Transverse colon (tissue), 4 donors: ENCODE results near the gene RPS6KL1. TPM values are rescaled to one million over a fixed set of nuclear protein-coding genes. Genes with fewer than 3 reads are reported as not detected.

Experiments used
- DNase-seq: peaks from one replicate; pipeline ENCODE4 v3.0.0-alpha.2; 2019
- H3K27ac ChIP-seq, 4 donors: fragments of 200-600 bp; sonication (generic); 2 replicates each; pipeline ENCODE4 v1.5.1; 2016 to 2018; ENCODE audit warnings: inconsistent platforms in 4 of 4
- H3K27me3 ChIP-seq: fragments of 200-600 bp; sonication (generic); 2 replicates; pipeline ENCODE4 v1.5.1; 2017; ENCODE audit warnings: inconsistent platforms
- H3K36me3 ChIP-seq, 4 donors: fragments of 200-600 bp; sonication (generic); 2 replicates each; pipeline ENCODE4 v1.5.1; 2017 to 2019; ENCODE audit warnings: inconsistent platforms in 4 of 4
- H3K4me1 ChIP-seq, 4 donors: fragments of 200-600 bp; sonication (generic); 2 replicates each; pipeline ENCODE4 v1.5.1; 2017 to 2020; ENCODE audit warnings: inconsistent platforms in 4 of 4
- H3K4me3 ChIP-seq, 4 donors: fragments of 200-600 bp; sonication (generic); 1 replicate in 1 of 4; 2 replicates in 3 of 4; pipeline versions ENCODE4 v1.5.1 to v1.6.1; 2017 to 2019; ENCODE audit warnings: inconsistent platforms in 4 of 4
- H3K9me3 ChIP-seq, 2 donors: fragments of 200-600 bp; sonication (generic); 2 replicates each; pipeline ENCODE4 v1.5.1; 2017 to 2019; ENCODE audit warnings: inconsistent platforms in 2 of 2
- EP300 ChIP-seq: sonication (generic); formaldehyde crosslinking; IDR thresholded peaks from one replicate; pipeline ENCODE4 v1.6.1; 2017; ENCODE audit warnings: antibody characterized with exemption, low read depth
- POLR2A ChIP-seq: fragments of 450-650 bp; IDR thresholded peaks from one replicate; pipeline ENCODE4 v1.6.1; 2016; ENCODE audit warnings: antibody characterized with exemption, mild to moderate bottlenecking, moderate library complexity
- POLR2AphosphoS5 ChIP-seq, 3 donors: sonication (generic); formaldehyde crosslinking; IDR thresholded peaks; one replicate each; pipeline ENCODE4 v1.6.1; 2016; ENCODE audit warnings: antibody characterized with exemption in 3 of 3
- WGBS, 2 donors: methylation state at CpG; one replicate each; pipeline ENCODE4 v1.1.5; 2018; ENCODE audit warnings: low coverage in 1 of 2; 5-methylcytosine and 5-hydroxymethylcytosine counted together
- in situ Hi-C, 4 donors: fragments of 200-750 bp; cut with MboI; loops; one replicate each; pipeline versions ENCODE4 v1.15.0 to v1.15.1; 2017; ENCODE audit warnings: low sequenced_read_pairs in 3 of 4, low pct_ligation_motif_present in 1 of 4, low pct_unique_long_range_greater_than_20kb in 1 of 4
- intact Hi-C: fragments of 100-400 bp; cut with DNase I; formaldehyde crosslinking; loops from one replicate; pipeline ENCODE4 v1.15.1; 2023; ENCODE audit warnings: low total_unique reads
- total RNA-seq, 4 donors: library from RNA; depleted of rRNA; stranded (reverse); fragments of >200 nt; gene quantifications; one replicate each; pipeline ENCODE4 v1.1.0, GENCODE V29; 2016
- TF ChIP-seq, protein P1 (sequence below), 5 experiments: fragments of 200-600 bp in 3 of 5; fragments of 450-650 bp in 2 of 5; sonication (generic) in 3 of 5; IDR thresholded peaks; 1 replicate in 2 of 5; 2 replicates in 3 of 5; pipeline ENCODE4 v1.5.1; 2016 to 2017; ENCODE audit warnings: antibody characterized with exemption in 5 of 5, inconsistent platforms in 3 of 5, mild to moderate bottlenecking in 2 of 5, moderate library complexity in 1 of 5

Gene RPS6KL1
- total RNA-seq, 4 donors from 2014 or later, result 6.4 to 54.1 (median 9.3) TPM; not detected in 1

DNA sequence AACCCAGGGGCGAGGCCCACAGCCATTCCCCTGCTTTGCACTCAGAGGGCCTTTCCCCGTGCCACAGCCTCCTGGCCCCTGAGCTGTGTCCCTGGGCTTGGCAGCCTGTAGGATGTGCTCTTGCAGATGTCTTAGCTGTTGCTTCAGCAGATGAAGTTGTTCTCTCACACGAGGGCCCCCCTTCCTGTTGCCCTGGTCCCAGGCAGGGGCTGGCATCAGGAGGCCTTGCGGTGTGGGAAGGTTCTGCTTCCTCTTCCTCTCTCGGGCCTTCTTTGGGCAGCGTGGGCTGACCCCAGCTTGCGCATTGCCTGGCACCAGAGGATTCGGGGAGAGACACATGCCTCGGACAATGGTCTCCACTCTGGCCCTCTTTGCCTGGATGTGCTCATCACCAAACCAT, 59.8 kb downstream of the RPS6KL1 start:
- intact Hi-C loops (loop anchor here (5.0 kb wide), 1 partner anchor 44 kb away; no protein-coding TSS in a partner anchor), in situ Hi-C loops (loop anchor here in 1 of 4 donors (10.0 kb wide), 1 partner anchor 52 kb away; no protein-coding TSS in a partner anchor)
- H3K4me1 ChIP-seq, result peaks cover 0 to 7% (median 0%) of the 10 kb centered on the region in 4 donors

DNA sequence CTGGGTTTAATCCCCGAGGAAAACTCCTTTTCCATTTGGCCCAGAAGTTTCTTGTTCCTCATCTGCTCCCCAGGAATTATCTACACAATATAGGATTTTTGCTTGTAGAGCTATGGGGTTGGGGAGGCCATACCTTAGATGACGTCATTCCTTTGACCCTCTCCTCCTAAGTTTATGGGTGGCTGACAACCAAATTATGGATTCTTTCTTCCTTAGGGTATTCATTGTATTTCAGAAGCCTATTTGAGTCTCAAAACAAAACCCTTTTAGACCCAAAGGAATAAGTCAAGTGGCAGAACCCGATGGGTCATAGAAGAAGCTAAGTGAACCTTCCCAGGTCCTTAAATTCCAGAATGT, 61.3 kb downstream of the RPS6KL1 start:
- Histone ChIP-seq H3K36me3 (no peaks in the 10 kb centered on the region), H3K4me1 (peaks cover 0 to 7% (median 0%) of the 10 kb centered on the region in 4 donors), H3K4me3 (no peak overlapping the region), H3K27ac (no peak overlapping the region), H3K27me3 (no peaks in the 10 kb centered on the region), H3K9me3 (no peaks in the 10 kb centered on the region)
- TF ChIP-seq, protein P1, sequence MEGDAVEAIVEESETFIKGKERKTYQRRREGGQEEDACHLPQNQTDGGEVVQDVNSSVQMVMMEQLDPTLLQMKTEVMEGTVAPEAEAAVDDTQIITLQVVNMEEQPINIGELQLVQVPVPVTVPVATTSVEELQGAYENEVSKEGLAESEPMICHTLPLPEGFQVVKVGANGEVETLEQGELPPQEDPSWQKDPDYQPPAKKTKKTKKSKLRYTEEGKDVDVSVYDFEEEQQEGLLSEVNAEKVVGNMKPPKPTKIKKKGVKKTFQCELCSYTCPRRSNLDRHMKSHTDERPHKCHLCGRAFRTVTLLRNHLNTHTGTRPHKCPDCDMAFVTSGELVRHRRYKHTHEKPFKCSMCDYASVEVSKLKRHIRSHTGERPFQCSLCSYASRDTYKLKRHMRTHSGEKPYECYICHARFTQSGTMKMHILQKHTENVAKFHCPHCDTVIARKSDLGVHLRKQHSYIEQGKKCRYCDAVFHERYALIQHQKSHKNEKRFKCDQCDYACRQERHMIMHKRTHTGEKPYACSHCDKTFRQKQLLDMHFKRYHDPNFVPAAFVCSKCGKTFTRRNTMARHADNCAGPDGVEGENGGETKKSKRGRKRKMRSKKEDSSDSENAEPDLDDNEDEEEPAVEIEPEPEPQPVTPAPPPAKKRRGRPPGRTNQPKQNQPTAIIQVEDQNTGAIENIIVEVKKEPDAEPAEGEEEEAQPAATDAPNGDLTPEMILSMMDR (IDR thresholded peaks at IDR 0.05), result no peak
- TF ChIP-seq POLR2A, result no peak
- no peak for TF ChIP-seq EP300
- TF ChIP-seq POLR2AphosphoS5 (IDR thresholded peaks at IDR 0.05), result no peak
- WGBS, 2 donors, result 66 to 73% methylated on average over 3 of the region's 3 CpGs
- in situ Hi-C loops, result loop anchor here in 1 of 4 donors (10.0 kb wide), 1 partner anchor 53 kb away; no protein-coding TSS in a partner anchor
- DNase-seq, result no peak
- intact Hi-C loops, result loop anchor here (5.0 kb wide), 1 partner anchor 46 kb away; no protein-coding TSS in a partner anchor

More for the DNA sequence above, 59.8 kb downstream of the RPS6KL1 start:
- Histone ChIP-seq H3K27ac (no peak overlapping the region), H3K4me3 (no peak overlapping the region), H3K36me3 (no peaks in the 10 kb centered on the region), H3K9me3 (no peaks in the 10 kb centered on the region), H3K27me3 (no peaks in the 10 kb centered on the region)
- DNase-seq, result no peak
- 70% methylated on average over 9 of the region's 9 CpGs; no CpG with 5 or more reads in 1 of the 2 donors for WGBS, 2 donors
- TF ChIP-seq EP300 (no peak), POLR2AphosphoS5 (IDR thresholded peaks at IDR 0.05) (no peak), POLR2A (no peak)
- TF ChIP-seq, protein P1 (IDR thresholded peaks at IDR 0.05), result no peak

DNA sequence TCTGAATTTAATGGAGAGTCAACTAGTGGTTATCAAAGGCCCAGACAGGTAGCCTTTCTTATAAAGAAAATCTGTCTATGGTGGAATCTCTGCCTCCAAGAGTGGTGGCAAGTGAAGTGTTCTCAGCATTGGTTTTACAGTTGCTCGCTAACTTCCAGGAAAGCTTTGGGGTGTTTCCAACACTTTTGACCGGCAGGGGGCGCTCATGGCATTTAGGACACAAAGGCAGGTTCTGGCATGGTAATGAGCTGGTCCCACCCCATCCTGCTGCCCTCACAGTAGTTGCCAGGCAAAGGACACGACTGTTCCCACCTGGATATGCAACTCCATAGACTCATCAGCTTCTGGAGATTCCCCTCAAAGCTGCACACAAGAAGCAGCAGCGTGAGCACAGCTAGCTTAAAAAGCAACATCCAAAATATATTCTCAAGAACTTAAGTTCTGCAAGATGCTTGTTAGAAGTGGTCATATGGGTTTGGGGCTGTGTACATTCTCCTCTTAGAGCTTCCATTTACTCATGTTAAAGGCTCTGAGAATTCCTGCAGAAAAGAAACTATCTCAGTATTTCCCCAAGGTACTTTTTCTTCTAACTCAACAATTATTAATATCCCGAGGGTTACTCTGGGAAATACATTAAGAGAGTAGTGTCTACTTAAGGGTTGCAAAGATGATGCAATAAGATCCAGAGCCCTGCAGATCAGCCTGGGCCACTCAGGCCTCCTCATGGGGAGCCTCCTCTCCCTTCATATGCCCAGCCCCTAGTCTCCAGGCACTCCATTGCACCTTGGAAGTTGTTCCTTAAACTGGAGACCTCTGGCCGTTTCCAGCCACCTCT, 61.9 kb downstream of the RPS6KL1 start:
- no peaks in the 10 kb centered on the region for H3K27me3 ChIP-seq
- in situ Hi-C loops, result loop anchor here in 1 of 4 donors (10.0 kb wide), 1 partner anchor 54 kb away; no protein-coding TSS in a partner anchor
- H3K36me3 ChIP-seq, result no peaks in the 10 kb centered on the region
- no peak overlapping the region for H3K27ac ChIP-seq
- intact Hi-C loops, result loop anchor here (5.0 kb wide), 1 partner anchor 46 kb away; no protein-coding TSS in a partner anchor
- 27 to 50% methylated on average over 1 to 7 of the region's 7 CpGs for WGBS, 2 donors
- peaks cover 0 to 7% (median 0%) of the 10 kb centered on the region in 4 donors for H3K4me1 ChIP-seq
- H3K4me3 ChIP-seq, result no peak overlapping the region
- DNase-seq, result peak; percentile 93
- H3K9me3 ChIP-seq, result no peaks in the 10 kb centered on the region
- no peak for TF ChIP-seq POLR2A
- no peak for TF ChIP-seq EP300
- TF ChIP-seq, protein P1 (IDR thresholded peaks at IDR 0.05), result peak; percentile 74 to 93 (median 91)
- peak in 1 of 3 donors; percentile 31 for TF ChIP-seq POLR2AphosphoS5 (IDR thresholded peaks at IDR 0.05)
